PFSK-1 (cell line): Measurements from ENCODE around the gene CCNDBP1.

Experiments used
- FOXP2 ChIP-seq: optimal IDR thresholded peaks from 2 replicates; pipeline ENCODE3; 2011; ENCODE audit warnings: borderline replicate concordance, control low read depth, inconsistent platforms; ENCODE audit not compliant: insufficient read depth; ENCODE audit errors: extremely low read length, extremely low read depth
- POLR2AphosphoS5 ChIP-seq: IDR thresholded peaks from 2 replicates; pipeline ENCODE4 v1.6.1; 2012; ENCODE audit warnings: low read depth, mild to moderate bottlenecking, control low read depth, low read length, moderate library complexity
- REST ChIP-seq, 2 experiments: IDR thresholded peaks; 2 replicates each; pipeline versions ENCODE4 v1.6.1 to v1.8.0; 2011 to 2012; ENCODE audit warnings: low read depth in 2 of 2, low read length in 2 of 2, control low read depth in 1 of 2, inconsistent platforms in 1 of 2, mild to moderate bottlenecking in 1 of 2, moderate library complexity in 1 of 2; ENCODE audit not compliant: insufficient read depth in 1 of 2
- TAF1 ChIP-seq: IDR thresholded peaks from 2 replicates; pipeline ENCODE4 v1.6.1; 2012; ENCODE audit warnings: low read length, control low read depth, borderline replicate concordance; ENCODE audit not compliant: insufficient read depth

- TF ChIP-seq TAF1: no peak
- TF ChIP-seq REST (IDR thresholded peaks at IDR 0.05; ENCODE audit: insufficient read depth in 1 of 2, low read depth in 2 of 2, low read length in 2 of 2): no peak
- TF ChIP-seq POLR2AphosphoS5: peak; percentile 83
- TF ChIP-seq FOXP2: peak; percentile 100
Measured at GRCh38 chr15:43185157-43186002, at the start of gene CCNDBP1.
